Keratinocyte (primary cell): Measurements from ENCODE around the gene ATIC. TPM values are rescaled to one million over a fixed set of nuclear protein-coding genes. Genes with fewer than 3 reads are reported as not detected.

Experiments
- DNase-seq: peaks from one replicate; pipeline ENCODE4 v3.0.0-alpha.2; 2011; ENCODE audit warnings: low read depth, missing footprints, low spot score
- FAIRE-seq: peaks from 2 replicates; lab custom pipeline; 2011; peaks lifted over from hg19 to GRCh38; lab: Jason Lieb, UNC
- H2AFZ ChIP-seq: 2 replicates; pipeline ENCODE4 v1.6.0; 2012; ENCODE audit warnings: low read length, control low read depth, inconsistent platforms; ENCODE audit not compliant: control insufficient read depth
- H3K27ac ChIP-seq: 2 replicates; pipeline ENCODE4 v1.5.1; 2011; ENCODE audit warnings: low read length; ENCODE audit not compliant: control insufficient read depth, insufficient read depth
- H3K27me3 ChIP-seq: 3 replicates; pipeline ENCODE4 v1.6.0; 2011; ENCODE audit warnings: low read length; ENCODE audit not compliant: control insufficient read depth, insufficient read depth; ENCODE audit errors: extremely low read depth
- H3K36me3 ChIP-seq, 2 experiments: 2 replicates in 1 of 2; 3 replicates in 1 of 2; pipeline ENCODE4 v1.5.1; 2011; ENCODE audit warnings: low read length in 2 of 2, mild to moderate bottlenecking in 1 of 2; ENCODE audit not compliant: control insufficient read depth in 2 of 2, insufficient read depth in 2 of 2; ENCODE audit errors: extremely low read depth in 1 of 2
- H3K4me1 ChIP-seq: 3 replicates; pipeline ENCODE4 v1.5.1; 2011; ENCODE audit warnings: low read length; ENCODE audit not compliant: control insufficient read depth, insufficient read depth; ENCODE audit errors: extremely low read depth
- H3K4me2 ChIP-seq: 3 replicates; pipeline ENCODE4 v1.6.0; 2011; ENCODE audit warnings: low read depth, low read length; ENCODE audit not compliant: control insufficient read depth, insufficient read depth; ENCODE audit errors: extremely low read depth
- H3K4me3 ChIP-seq, 3 experiments: fragments of 200-600 bp in 1 of 3; sonication (generic) in 1 of 3; 2 replicates in 2 of 3; 3 replicates in 1 of 3; pipeline ENCODE4 v1.5.1; 2011 to 2016; ENCODE audit warnings: low read length in 3 of 3, mild to moderate bottlenecking in 3 of 3, control low read depth in 2 of 3, inconsistent platforms in 1 of 3, low read depth in 1 of 3, mixed read lengths in 1 of 3, mixed run types in 1 of 3, moderate library complexity in 1 of 3; ENCODE audit not compliant: control insufficient read depth in 2 of 3, insufficient read depth in 2 of 3; ENCODE audit errors: extremely low read depth in 1 of 3
- H3K79me2 ChIP-seq: 2 replicates; pipeline ENCODE4 v1.6.0; 2012; ENCODE audit warnings: low read length; ENCODE audit not compliant: control insufficient read depth, insufficient read depth
- H3K9ac ChIP-seq: 3 replicates; pipeline ENCODE4 v1.6.0; 2011; ENCODE audit warnings: low read length; ENCODE audit not compliant: control insufficient read depth, insufficient read depth; ENCODE audit errors: extremely low read depth
- H3K9me1 ChIP-seq: 3 replicates; pipeline ENCODE4 v1.6.0; 2011; ENCODE audit warnings: low read length; ENCODE audit not compliant: control insufficient read depth, insufficient read depth; ENCODE audit errors: extremely low read depth
- H3K9me3 ChIP-seq: 2 replicates; pipeline ENCODE4 v1.5.1; 2012; ENCODE audit warnings: low read depth, low read length; ENCODE audit not compliant: control insufficient read depth
- H4K20me1 ChIP-seq: 3 replicates; pipeline ENCODE4 v1.6.0; 2011; ENCODE audit warnings: low read length; ENCODE audit not compliant: control insufficient read depth, insufficient read depth; ENCODE audit errors: extremely low read depth
- CTCF ChIP-seq, 3 experiments: IDR thresholded peaks in 1 of 3; conservative IDR thresholded peaks in 1 of 3; optimal IDR thresholded peaks in 1 of 3; 2 replicates in 2 of 3; 3 replicates in 1 of 3; pipeline versions ENCODE3 to v1.5.1; 2011; ENCODE audit warnings: low read length in 3 of 3, mild to moderate bottlenecking in 3 of 3, moderate library complexity in 2 of 3, control low read depth in 1 of 3, inconsistent platforms in 1 of 3; ENCODE audit not compliant: insufficient read depth in 2 of 3; ENCODE audit errors: extremely low read depth in 1 of 3
- EZH2 ChIP-seq: IDR thresholded peaks from one replicate; pipeline ENCODE4 v1.6.1; 2012; ENCODE audit warnings: inconsistent platforms, mild to moderate bottlenecking, low read length, moderate library complexity
- dilution Hi-C: fragments of 300-500 bp; cut with MboI; formaldehyde crosslinking; loops from one replicate; pipeline ENCODE4 v1.7.0; 2020; ENCODE audit warnings: low sequenced_read_pairs; ENCODE audit not compliant: extremely low pct_ligation_motif_present
- polyA plus RNA-seq, 5 experiments: library from polyadenylated mRNA; depleted of rRNA in 3 of 5; stranded (reverse) in 3 of 5; stranded (forward) in 1 of 5; unstranded in 1 of 5; fragments of >200 nt; gene quantifications; 1 replicate in 1 of 5; 2 replicates in 3 of 5; 3 replicates in 1 of 5; pipeline versions ENCODE4 v1.2.1 to v1.2.3, GENCODE V29; 2011 to 2012; ENCODE audit warnings: missing spikeins in 2 of 5, low read depth in 1 of 5, low replicate concordance in 1 of 5

The ATIC gene
- polyA plus RNA-seq, 1 donor (not counting 4 experiments of a cell fraction or from before 2014, with no cell fraction given): 110 TPM

GRCh38 chr2:215316336-215316735 lies 4.5 kb downstream of the ATIC start:
- Histone ChIP-seq H3K4me3 (no peak overlapping the region), H3K36me3 (peaks cover 10 to 12% of the 10 kb centered on the region in 2 experiments), H3K27me3 (no peaks in the 10 kb centered on the region), H4K20me1 (no peaks in the 10 kb centered on the region), H3K9me3 (no peaks in the 10 kb centered on the region), H3K9ac (no peak overlapping the region), H3K9me1 (no peaks in the 10 kb centered on the region), H3K79me2 (peaks cover 38% of the 10 kb centered on the region), H3K27ac (no peak overlapping the region), H2AFZ (no peak overlapping the region), H3K4me1 (peaks cover 10% of the 10 kb centered on the region), H3K4me2 (no peak overlapping the region)
- dilution Hi-C loops: no loop called here
- TF ChIP-seq CTCF (optimal IDR thresholded peaks at IDR 0.05 in 1 of 3, IDR thresholded peaks at IDR 0.05 in 1 of 3, conservative IDR thresholded peaks at IDR 0.05 in 1 of 3; ENCODE audit: extremely low read depth in 1 of 3, insufficient read depth in 2 of 3, low read length in 3 of 3) (no peak), EZH2 (no peak)
- FAIRE-seq: no peak
- DNase-seq: no peak

- Histone ChIP-seq H3K4me1 (peaks cover 2% of the 10 kb centered on the region), H2AFZ (no peak overlapping the region), H3K4me3 (no peak overlapping the region), H3K36me3 (peaks cover 7 to 16% of the 10 kb centered on the region in 2 experiments), H3K9me3 (no peaks in the 10 kb centered on the region), H3K27ac (no peak overlapping the region), H3K4me2 (no peak overlapping the region), H4K20me1 (no peaks in the 10 kb centered on the region), H3K79me2 (peaks cover 41% of the 10 kb centered on the region), H3K27me3 (no peaks in the 10 kb centered on the region), H3K9me1 (no peaks in the 10 kb centered on the region), H3K9ac (no peak overlapping the region)
- DNase-seq (no peak), FAIRE-seq (no peak)
- TF ChIP-seq EZH2: no peak
- TF ChIP-seq CTCF (optimal IDR thresholded peaks at IDR 0.05 in 1 of 3, IDR thresholded peaks at IDR 0.05 in 1 of 3, conservative IDR thresholded peaks at IDR 0.05 in 1 of 3; ENCODE audit: extremely low read depth in 1 of 3, insufficient read depth in 2 of 3, low read length in 3 of 3): no peak
- dilution Hi-C loops: no loop called here
Observed at GRCh38 chr2:215319500-215319899, 7.6 kb downstream of the ATIC start.
